Liver (tissue), 3 donors: ENCODE data around the gene OR52I2.
A peak's percentile ranks its signal among the peaks of the same experiment; 100 is the strongest.

ENCODE experiments used
- CTCF ChIP-seq: fragments of 150-350 bp; IDR thresholded peaks from 2 replicates; pipeline ENCODE4 v1.5.1; 2017; ENCODE audit warnings: improper control_type of control experiment, low read depth, low read length; ENCODE audit not compliant: missing input control
- JUND ChIP-seq, 2 donors: IDR thresholded peaks; 2 replicates each; pipeline ENCODE4 v1.6.1; 2016; ENCODE audit warnings: antibody characterized with exemption in 2 of 2
- NR2F2 ChIP-seq: IDR thresholded peaks from 2 replicates; pipeline ENCODE4 v1.6.1; 2016; ENCODE audit warnings: antibody characterized with exemption
- RAD21 ChIP-seq, 2 donors: IDR thresholded peaks; 2 replicates each; pipeline ENCODE4 v1.6.1; 2016; ENCODE audit warnings: antibody characterized with exemption in 2 of 2, mild to moderate bottlenecking in 2 of 2
- SP1 ChIP-seq: IDR thresholded peaks from 2 replicates; pipeline ENCODE4 v1.6.1; 2018; ENCODE audit warnings: antibody characterized with exemption, mild to moderate bottlenecking
- donor health status: healthy.
- donor health status: healthy.

GRCh38 chr11:4551346-4551979, 30.1 kb upstream of the OR52I2 start:
- no peak for TF ChIP-seq JUND (IDR thresholded peaks at IDR 0.05)
- TF ChIP-seq RAD21 (IDR thresholded peaks at IDR 0.05) = peak; percentile 68 to 76
- no peak for TF ChIP-seq SP1
- TF ChIP-seq CTCF = peak; percentile 59
- no peak for TF ChIP-seq NR2F2
